NCI-H2227 treated with DMSO at 0.1 percent for 48 hours (cell line): ENCODE results near the gene CPEB1.
"Not testable (repeated sequence)": the region's sequence is repeated elsewhere in the genome, so short reads cannot be mapped to it uniquely, and the experiment has no call there.

ENCODE experiments used
- DNase-seq: peaks from one replicate; lab custom pipeline; 2025; lab: John Stamatoyannopoulos, UW

The CPEB1 gene

DNA sequence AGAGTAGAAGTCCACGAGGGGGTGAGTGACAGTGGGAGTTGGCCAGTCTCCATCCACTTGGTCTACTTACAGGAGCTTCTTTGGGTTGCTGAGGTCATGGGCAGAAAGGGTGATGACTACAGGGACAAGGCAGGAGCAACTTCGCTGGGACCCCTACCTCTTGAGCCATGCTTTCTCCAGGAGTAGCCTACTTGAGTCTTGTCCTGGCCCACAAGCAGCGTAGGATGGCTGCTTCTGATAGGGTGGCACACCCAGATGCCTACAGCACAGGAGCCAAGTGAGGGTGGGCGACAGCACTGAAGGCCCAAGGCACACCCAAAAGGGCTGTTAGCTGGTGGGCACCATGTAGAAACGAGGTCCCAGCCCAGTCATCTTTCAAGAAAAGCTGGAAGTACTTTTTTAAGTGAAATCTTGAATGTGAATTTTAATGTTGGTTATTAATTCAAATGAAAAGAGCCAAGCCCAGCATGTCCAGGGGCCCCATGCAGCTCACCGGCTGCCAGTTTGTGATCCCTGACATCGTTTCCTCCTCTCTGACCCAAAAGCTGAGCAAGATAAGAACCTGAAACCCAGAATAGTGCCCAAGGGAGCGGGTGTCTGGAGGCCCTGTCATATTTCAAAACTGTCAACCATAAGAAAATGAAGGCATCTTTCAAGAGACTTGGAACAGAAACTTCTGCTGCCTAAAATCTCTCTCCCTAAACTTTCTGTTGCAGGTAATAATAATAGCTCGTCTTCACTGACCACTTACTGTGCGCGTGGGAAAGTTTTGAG lies 2.2 kb upstream of the CPEB1 start:
- no peak for DNase-seq

DNA sequence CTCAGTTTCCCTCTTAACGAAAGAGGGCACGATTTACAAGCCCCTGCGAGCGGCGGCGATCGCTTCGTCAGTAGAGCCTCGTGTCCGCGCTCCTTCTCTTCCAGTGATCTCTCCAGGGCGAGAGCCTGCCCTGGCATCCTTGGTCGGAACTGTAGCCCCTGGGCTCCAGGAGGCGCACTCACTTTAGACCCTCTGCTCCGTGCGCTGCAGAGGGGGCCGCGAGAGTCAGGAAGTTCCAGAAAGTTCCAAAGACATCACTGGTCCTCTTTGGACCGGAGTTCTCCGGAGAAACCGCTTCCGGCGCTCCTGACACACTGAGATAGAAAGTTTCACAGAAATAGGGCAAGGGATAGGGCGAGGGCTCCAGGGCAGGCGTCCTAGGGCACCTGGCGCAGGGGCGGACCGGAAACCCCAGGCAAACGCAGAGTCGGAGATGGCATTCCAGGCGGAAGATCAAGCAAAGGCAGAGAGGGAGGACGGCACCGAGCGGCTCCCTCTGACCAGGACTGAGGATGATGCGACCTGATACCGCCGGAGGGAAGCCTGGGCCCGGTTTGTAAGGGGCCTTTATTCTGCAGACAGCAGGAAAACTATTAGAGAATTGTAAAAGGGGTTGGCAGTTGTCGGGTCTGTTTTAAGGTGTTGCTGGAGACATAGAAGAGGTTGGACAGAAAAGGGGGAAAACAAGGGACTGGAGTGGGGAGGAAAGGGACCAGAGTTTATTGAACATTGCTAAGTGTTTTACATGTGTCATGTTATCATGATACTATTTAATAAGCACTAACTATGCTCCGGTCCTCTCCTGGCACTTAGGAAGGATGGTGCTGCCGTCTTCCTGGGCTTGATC lies 1.3 kb upstream of the CPEB1 start:
- DNase-seq: no peak

DNA sequence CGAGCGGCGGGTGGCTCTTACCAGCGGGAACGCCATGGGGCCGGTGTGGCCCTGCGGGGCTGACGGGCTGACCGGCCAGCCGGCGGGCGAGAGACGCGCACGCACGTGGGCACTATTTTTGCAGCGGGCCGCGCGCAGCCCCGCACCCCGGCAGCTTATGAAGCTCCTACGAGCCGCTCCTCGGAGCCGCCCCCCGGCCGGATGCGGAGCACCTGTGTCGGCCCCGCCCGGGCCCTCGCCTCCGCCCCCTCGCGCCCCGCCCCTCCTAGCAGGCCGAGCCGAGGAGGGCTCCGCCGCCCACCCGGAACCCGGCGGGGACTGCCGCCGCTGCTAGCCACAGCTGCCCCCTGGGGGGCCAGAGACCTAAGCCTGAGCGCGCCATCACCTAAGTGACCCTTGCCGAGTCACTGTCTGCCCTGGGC lies 683 bp upstream of the CPEB1 start:
- DNase-seq: no peak

DNA sequence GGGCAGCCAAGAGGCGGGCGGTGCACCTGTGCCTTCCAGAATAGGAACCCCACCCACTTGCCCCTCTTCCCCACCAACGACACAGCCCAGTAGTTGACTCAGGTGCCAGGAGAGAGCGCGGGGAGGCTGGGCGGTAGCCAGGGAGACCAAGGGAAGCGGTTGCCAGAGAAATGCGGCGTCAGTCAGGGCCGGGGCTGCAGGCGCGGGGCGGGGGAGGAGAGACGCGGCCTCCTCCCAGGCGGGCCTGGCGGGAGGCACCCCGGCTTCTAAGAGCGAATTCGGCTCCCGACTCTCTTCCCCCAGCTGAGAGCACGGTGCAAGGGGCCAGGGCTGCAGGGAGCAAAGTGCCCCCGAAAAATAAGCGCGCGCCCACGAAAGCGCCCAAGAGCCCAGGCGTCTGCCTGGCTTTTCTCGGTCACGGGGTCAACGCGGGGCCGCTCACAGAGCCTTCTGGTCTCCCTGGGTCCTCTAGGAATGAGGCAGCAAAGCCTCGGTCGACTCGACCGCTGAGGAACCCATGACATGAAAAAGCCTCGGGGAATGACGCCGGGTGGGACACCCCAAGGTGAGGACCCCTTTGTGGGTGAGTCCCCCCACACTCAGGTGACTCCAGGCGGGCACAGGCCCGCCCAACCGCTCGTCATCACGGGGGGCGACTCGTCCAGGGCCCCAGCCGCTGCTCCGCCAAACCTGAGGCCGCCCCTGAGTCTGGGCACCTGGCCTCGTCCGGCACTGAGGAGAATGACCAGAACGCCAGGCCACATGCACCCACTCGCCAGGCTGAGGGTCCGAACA lies 716 bp downstream of the CPEB1 start:
- DNase-seq: no peak

DNA sequence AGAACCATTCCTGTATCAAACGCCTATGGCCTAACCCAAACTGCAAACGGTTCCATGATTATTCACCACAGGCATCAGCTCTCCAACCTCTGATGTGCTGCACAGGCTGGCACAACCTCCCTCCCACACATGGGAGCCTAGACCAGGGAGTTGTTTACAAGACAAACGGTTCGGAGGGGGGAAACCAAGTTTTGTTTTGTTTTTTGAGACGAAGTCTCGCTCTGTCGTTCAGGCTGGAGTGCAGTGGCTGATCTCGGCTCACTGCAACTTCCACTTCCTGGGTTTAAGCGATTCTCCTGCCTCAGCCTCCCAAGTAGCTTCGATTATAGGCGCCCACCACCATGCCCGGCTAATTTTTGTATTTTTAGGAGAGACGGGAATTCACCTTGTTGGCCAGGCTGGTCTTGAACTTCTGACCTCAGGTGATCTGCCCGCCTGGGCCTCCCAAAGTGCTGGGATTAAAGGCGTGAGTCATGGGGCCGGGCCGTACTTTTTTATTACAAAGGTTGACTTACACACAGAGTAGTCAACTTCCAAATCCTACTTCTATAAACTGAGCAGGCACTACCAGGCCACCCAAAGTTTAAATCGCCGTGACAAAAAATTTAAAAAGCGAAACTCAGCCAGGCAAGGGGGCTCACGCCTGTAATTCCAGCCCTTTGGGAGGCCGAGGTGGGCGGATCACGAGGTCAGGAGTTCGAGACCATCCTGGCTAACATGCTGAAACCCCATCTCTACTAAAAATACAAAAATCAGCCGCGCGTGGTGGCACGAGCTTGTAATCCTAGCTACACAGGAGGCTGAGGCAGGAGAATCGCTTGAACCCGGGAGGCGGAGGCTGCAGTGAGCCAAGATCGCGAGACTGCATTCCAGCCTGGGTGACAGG lies 2.0 kb downstream of the CPEB1 start:
- not testable (repeated sequence) for DNase-seq

DNA sequence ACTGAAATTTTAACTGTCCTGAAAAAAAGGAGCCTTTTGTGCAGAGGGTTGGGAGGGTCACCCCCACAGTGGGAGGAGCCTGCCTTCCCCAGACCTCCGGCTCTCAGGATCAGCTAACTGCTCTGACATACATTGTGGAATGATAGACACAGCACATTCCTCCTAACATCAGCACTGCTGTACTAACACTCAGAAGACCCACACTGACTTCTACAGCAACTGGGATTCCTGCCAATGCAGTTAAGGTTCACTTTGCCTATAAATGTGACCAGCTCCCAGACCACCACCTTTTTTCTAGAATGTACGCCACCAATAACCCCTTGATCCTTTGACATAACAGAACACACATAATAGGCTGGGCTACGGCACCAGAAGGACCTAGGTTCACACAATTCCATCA lies 3.2 kb downstream of the CPEB1 start:
- DNase-seq: no peak

DNA sequence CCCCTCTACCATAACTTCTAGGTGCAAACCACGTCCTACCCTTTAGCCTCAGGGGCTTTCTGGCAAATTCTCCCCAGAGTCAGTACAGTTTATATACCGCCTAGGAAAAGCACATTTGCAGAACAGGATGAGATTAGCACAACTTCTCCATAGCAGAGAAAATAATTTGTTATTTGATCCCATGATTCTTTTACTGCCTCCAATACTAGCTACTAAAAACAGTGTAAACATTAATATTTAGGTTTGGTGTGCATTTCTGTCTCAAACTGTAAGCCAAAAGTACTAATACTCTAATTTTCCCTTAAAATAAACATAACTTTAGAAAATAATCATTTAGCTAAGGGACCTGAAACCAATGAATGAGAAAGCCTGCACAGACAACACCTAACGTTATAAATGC lies 4.5 kb downstream of the CPEB1 start:
- DNase-seq: no peak

DNA sequence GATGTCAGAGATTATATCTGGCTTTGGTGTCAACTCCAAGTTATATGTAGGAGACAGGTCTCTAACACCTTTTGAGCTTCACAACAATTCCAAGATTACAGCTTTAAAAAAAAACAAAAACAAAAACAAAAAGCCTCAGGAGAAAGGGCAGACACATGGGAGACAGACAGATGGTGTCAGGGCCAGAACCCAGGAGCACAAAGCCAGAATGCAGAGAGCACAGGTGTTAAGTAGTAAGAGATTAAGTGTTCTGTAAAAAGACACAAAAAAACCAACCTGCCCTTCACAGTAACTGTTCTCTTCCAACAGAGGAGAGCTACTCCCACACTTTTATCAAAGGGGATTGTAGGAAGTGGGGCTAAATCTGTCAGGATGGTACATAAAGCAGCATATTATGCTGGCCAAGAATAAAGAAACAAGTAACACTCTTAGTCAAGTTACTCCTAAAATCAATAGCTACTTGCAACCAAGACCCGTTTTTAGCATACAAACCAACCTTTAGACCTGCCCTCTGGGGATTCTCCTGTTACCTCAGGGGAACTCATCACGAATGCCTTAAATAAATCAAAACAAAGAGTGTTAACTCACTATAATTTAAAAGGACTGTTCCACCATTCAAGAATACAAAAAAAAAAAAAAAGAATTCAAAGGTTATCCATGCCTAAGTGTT lies 5.9 kb downstream of the CPEB1 start:
- no peak for DNase-seq

DNA sequence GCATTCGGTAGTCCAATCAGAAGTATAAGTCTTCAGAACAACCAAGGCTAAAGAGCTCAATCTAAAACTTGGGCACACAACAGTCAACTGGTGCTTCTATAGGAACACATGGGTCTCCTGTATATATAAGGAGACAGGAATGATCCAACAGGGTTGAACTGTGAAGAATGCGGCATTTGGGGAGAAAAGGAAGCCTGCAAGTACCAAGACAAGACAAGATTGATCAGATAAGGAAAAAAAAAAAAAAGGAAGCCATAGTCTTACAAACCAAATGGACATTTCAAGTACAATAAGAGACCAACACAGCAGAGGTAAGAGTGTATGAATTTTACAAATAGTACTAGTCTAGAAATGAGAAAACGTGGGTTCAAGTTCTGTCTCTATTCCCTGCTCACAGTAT lies 6.5 kb downstream of the CPEB1 start:
- DNase-seq: no peak

DNA sequence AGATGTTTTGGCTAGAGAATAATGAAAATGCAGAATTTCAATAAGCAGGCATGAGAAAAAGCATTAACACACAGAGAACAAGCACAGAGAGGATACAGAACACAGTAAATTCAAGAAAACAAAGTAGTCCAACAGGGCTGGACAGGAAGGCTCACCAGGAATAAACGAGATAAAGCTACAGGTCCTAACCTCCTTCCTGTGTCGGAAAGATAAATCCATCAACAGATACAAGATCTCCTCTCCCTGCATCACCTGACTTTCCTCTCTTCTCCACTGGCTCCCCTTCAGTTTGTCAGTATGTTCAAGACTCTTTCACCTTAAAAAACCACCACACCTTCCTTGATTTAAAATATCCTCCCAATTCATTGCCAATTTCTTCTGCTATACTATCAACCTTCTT lies 11.4 kb downstream of the CPEB1 start:
- no peak for DNase-seq

DNA sequence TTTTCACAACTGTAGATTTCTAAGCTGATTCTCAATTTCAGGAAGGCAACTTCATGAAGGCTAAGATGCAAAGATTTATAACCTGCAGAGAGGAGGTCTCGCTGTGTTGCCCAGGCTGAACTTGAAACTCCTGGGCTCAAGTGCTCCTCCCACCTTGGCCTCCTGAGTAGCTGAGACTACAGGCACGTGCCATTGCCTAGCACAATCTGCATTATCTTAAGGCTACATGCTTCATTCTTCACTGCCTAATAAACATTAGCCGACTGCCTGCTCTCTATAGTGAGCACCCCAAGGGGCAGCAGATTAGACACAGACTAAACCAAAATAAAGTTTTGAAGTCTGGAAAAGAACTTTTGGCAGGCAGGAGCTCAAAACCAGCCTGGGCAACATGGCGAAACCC lies 17.1 kb downstream of the CPEB1 start:
- DNase-seq: no peak

DNA sequence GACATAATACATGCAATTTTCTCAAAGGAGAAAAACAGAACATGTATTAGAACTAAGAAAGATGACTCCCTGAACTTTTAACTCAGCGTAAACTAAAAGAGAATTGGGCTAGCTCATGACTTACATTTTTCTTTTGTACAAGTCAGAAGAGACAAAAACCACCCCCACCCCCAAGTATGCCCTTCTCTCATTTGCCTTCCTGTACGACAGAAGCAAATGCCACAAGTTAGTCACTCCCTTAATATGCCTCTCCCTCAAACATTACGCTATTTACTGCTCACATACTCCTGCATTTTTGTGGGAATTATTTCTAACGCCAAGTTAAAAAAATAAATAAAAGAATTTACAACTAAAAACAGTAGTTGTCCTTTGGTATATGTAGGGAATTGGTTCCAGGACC lies 22.0 kb downstream of the CPEB1 start:
- DNase-seq: no peak

DNA sequence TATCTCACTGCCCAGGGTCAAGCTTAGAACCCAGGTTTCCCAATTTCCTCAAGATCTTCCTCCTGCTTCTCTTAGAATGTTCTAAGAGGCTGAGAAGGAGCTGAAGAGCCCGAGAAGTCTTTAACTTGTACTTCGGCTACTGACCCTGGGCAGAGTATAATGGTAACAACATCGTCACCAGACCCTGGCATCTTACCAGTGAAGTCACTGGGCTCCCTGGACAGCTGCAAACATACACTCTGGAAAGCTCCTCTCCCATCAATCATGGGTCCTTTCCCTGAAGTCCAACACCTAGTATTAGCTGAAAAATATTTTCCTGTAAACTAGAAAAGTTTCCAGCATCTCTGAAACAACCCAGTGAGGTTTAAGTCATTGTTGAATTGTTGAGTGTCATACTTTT lies 22.7 kb downstream of the CPEB1 start:
- no peak for DNase-seq

DNA sequence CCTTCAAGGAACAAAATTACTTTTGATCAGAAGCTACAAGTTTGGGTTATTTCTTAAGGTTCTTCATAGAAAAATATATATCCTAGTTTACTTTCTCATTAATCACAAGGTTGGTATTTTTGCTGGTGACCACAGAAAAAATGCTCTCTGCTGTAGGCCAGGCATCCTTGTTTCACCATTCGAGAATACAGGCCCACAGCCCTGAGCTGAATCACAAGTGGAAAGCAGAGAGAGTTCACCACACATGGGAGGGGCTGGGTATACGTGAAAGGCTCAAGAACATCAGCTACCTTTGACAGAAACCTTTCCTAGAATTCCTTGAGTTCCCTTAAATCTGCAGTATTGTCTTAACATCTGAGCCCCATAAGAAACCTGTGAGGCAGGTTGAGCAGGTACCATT lies 23.2 kb downstream of the CPEB1 start:
- no peak for DNase-seq

DNA sequence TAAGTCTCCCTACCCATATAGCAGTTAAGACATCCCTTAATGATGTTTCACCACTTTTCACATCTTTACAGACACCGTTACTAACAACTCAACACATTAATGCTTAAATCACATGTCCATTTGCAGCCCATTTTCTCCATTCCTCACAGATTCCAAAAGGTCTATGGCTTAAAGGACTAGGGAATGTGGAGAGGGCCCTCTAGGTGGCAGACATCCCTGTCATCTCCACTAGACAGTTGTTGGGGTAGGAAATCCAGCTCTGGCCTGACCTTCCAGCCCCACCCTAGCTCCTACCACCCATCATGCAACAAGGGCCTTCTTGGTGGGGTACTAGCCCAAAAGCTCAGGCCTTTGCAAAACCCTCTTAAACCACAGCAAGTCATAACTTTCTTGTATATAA lies 25.2 kb downstream of the CPEB1 start:
- DNase-seq: no peak

DNA sequence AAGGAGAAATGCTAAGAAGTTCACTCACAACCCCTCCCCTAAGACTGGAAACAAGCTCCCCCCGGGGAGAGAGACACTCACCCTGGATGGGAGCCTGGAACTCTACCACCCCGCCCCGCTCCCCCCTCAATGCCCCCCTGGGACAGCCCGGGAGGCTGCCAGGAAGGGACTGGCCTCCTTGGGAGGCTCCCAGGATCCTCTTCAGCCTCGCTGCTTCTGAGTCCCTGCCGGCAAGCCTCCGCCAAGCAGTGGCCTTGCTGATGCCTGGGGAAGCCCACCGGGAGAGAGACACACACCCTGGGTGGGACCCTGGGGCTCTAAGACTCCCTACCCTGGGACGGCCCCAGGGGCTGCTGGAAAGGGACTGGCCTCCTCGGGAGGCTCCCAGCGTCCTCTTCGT lies 33.4 kb downstream of the CPEB1 start:
- no peak for DNase-seq

DNA sequence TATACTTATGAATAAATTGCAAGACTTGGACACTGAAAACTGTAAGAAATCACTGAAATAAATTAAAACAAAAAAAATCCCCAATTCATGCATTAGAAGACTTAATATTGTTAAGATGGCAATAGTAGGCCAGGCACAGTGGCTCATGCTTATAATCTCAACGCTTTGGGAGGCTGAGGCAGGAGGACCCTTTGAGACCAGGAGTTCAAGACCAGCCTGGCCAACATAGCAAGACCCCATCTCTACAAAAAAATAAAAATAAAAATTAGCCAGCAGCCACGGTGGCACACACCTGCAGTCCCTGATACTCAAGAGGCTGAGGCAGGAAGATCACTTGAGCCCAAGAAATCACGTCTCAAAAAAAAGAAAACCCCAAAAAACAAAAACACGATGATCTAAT lies 35.8 kb downstream of the CPEB1 start:
- DNase-seq: no peak

DNA sequence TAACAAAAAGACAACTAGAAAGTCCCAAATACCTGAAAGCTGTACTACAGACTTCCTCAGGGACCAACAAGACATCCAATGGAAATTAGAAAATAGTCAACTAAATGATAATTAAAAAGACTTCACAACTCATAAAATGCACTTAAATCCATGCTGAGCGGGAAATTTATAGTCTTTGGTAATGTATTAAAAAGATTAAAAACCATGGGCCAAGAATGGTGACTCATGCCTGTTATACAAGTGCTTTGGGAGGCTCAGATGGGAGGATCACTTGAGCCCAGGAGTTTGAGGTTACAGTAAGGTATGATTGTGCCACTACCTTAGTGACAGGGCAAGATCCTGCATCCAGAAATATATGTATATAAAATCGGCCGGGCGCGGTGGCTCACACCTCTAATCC lies 45.0 kb downstream of the CPEB1 start:
- DNase-seq: no peak

DNA sequence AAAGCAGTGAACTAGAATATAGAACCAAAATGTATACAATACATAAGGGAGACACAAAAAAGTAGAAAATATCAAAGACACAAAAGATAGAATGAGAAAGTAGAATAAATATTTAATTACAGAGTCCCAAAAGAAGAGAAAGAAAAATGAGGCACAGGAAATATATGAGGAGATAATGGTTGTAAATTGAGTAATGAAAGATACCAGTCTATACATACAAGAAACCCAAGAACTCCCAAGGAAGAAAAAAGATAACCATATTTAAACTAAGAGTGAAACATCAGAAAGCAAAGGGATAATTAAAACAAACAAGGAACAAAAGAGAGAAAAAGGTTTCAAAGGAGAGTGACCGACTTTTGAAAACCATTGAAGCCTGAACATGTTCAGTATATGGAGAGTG lies 47.3 kb downstream of the CPEB1 start:
- DNase-seq: no peak

DNA sequence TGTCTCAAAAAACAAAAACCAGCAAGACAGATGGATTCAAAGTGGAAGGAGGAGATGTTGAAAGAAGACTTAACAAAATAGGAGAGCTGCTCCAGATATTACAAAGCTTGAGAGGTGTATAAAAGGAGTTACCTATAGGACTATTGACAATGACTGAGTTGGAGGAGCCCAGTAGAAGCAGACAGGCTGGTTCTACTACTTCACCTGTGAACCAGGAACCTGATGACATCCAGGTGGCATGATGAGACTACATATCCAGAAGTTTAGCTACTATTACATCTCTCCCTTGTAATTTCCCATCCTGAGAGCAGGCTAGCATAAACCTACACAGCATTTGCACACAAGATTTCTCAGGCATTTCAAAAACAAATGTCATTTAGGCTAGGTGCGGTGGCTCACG lies 49.3 kb downstream of the CPEB1 start:
- DNase-seq: no peak

DNA sequence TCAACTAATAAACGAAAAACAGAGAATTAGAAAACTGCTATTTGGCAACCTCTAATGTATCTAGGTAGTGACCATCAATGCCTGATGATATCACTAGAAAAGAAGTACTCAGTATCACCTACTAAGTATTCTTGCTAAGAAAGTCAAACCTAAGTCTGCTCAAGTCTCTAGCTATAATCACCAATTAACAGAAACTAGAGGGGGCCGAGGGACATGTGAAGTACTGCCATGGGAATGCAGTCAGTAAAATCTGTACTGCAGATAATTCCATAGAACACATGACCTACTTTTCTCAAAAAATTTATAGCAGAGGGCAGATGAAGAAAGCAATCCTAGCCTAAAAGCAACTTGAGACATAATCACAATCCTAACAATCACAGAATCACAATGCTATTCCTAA lies 51.4 kb downstream of the CPEB1 start:
- no peak for DNase-seq
